GM19372 (cell line): Measurements from ENCODE around the gene COPE.

Experiments used
- ATAC-seq: cut with Tn5 transposase; IDR thresholded peaks from one replicate; pipeline ENCODE4 v1.9.1; 2021; ENCODE audit warnings: mild to moderate bottlenecking, low read depth, moderate library complexity; ENCODE audit not compliant: unreplicated experiment

COPE gene

GRCh38 chr19:18896421-18896841, 22.8 kb downstream of the COPE start:
- ATAC-seq, result no peak

GRCh38 chr19:18895824-18896341, 23.3 kb downstream of the COPE start, which contains the start of gene CERS1:
Gene CERS1 (minus strand): TSS chr19:18896158. CDS start chr19:18896072, 86 bp downstream.
- ATAC-seq, result no peak

- no peak for ATAC-seq
These were observed 24.0 kb downstream of the COPE start for GRCh38 chr19:18895038-18895823.

- ATAC-seq, result no peak
These were observed 24.7 kb downstream of the COPE start for GRCh38 chr19:18894254-18895037.

GRCh38 chr19:18893587-18894253, 25.5 kb downstream of the COPE start:
- ATAC-seq, result no peak

- no peak for ATAC-seq
These were observed 29.0 kb downstream of the COPE start for GRCh38 chr19:18889949-18890745.

GRCh38 chr19:18886972-18887371, 32.2 kb downstream of the COPE start:
- ATAC-seq, result no peak

GRCh38 chr19:18883526-18884304, 35.5 kb downstream of the COPE start:
- no peak for ATAC-seq

- ATAC-seq, result no peak
These were observed 37.7 kb downstream of the COPE start for GRCh38 chr19:18881491-18881890.

GRCh38 chr19:18879579-18880373, 39.4 kb downstream of the COPE start:
- no peak for ATAC-seq

- ATAC-seq, result no peak
These were observed 40.2 kb downstream of the COPE start for GRCh38 chr19:18878858-18879578.

GRCh38 chr19:18878058-18878797, 41.0 kb downstream of the COPE start:
- ATAC-seq, result no peak

GRCh38 chr19:18876865-18877264, 42.3 kb downstream of the COPE start:
- no peak for ATAC-seq

- no peak for ATAC-seq
These were observed 43.5 kb downstream of the COPE start for GRCh38 chr19:18875726-18876125.

- no peak for ATAC-seq
These were observed 47.6 kb downstream of the COPE start for GRCh38 chr19:18871543-18871942.

- ATAC-seq, result no peak
These were observed 48.5 kb downstream of the COPE start for GRCh38 chr19:18870531-18871172.
